OCI-LY1 (cell line): ENCODE measurements around the gene SYNPO2.

ENCODE experiments used
- H2AFZ ChIP-seq: fragments of 200-600 bp; sonication (generic), shearing (Covaris generic); 2 replicates; pipeline ENCODE4 v1.6.0; 2014; ENCODE audit warnings: antibody characterized with exemption, mild to moderate bottlenecking, low read length
- H3F3A ChIP-seq: fragments of 200-600 bp; sonication (generic), shearing (Covaris generic); 2 replicates; pipeline ENCODE4 v1.6.0; 2014; ENCODE audit warnings: mild to moderate bottlenecking, antibody characterized with exemption, low read length, moderate library complexity; ENCODE audit not compliant: insufficient read depth
- H3K27ac ChIP-seq: fragments of 200-600 bp; sonication (generic); 2 replicates; pipeline ENCODE4 v1.5.1; 2014; ENCODE audit warnings: low read length, mixed run types, mild to moderate bottlenecking, low read depth; ENCODE audit not compliant: poor library complexity, severe bottlenecking
- H3K27me3 ChIP-seq: fragments of 200-600 bp; sonication (generic); 2 replicates; pipeline ENCODE4 v1.6.0; 2014; ENCODE audit warnings: antibody characterized with exemption, mild to moderate bottlenecking, low read length, moderate library complexity; ENCODE audit not compliant: insufficient read depth
- H3K36me3 ChIP-seq: fragments of 200-600 bp; sonication (generic); 2 replicates; pipeline ENCODE4 v1.6.1; 2014; ENCODE audit warnings: mild to moderate bottlenecking, antibody characterized with exemption, low read length, moderate library complexity, mixed read lengths; ENCODE audit not compliant: insufficient read depth
- H3K4me1 ChIP-seq: fragments of 200-600 bp; sonication (generic); 2 replicates; pipeline ENCODE4 v1.5.1; 2014; ENCODE audit warnings: mild to moderate bottlenecking, low read length, moderate library complexity; ENCODE audit not compliant: insufficient read depth, severe bottlenecking
- H3K4me2 ChIP-seq: fragments of 200-600 bp; sonication (generic), shearing (Covaris generic); 2 replicates; pipeline ENCODE4 v1.6.1; 2014; ENCODE audit warnings: low read length
- H3K4me3 ChIP-seq: fragments of 200-600 bp; sonication (generic); 2 replicates; pipeline ENCODE4 v1.5.1; 2014; ENCODE audit warnings: low read length, low read depth, mild to moderate bottlenecking, mixed read lengths; ENCODE audit not compliant: poor library complexity, severe bottlenecking
- H3K79me2 ChIP-seq: fragments of 200-600 bp; shearing (Covaris generic); 2 replicates; pipeline ENCODE4 v1.6.1; 2016; ENCODE audit warnings: mixed run types, low read length, mixed read lengths; ENCODE audit not compliant: insufficient read depth
- H3K9ac ChIP-seq: fragments of 200-600 bp; sonication (generic), shearing (Covaris generic); 2 replicates; pipeline ENCODE4 v1.6.1; 2014; ENCODE audit warnings: mild to moderate bottlenecking, low read length, mixed read lengths
- H3K9me2 ChIP-seq: fragments of 200-600 bp; sonication (generic), shearing (Covaris generic); 2 replicates; pipeline ENCODE4 v1.6.1; 2014; ENCODE audit warnings: low read depth, mild to moderate bottlenecking, low read length, mixed read lengths
- H3K9me3 ChIP-seq: fragments of 200-600 bp; shearing (Covaris generic); 2 replicates; pipeline ENCODE4 v1.6.1; 2014; ENCODE audit warnings: low read length, mixed read lengths
- H4K20me1 ChIP-seq: fragments of 200-600 bp; sonication (generic), shearing (Covaris generic); 2 replicates; pipeline ENCODE4 v1.6.0; 2016; ENCODE audit warnings: mild to moderate bottlenecking, low read length; ENCODE audit not compliant: insufficient read depth
- EZH2 ChIP-seq: fragments of 200-600 bp; sonication (generic), shearing (Covaris generic); IDR thresholded peaks from 2 replicates; pipeline ENCODE4 v1.8.0; 2017; ENCODE audit warnings: borderline replicate concordance, mixed run types, mild to moderate bottlenecking, antibody characterized with exemption, low read length, moderate library complexity, mixed read lengths
- TF ChIP-seq, protein P1 (sequence below): fragments of 200-600 bp; sonication (generic), shearing (Covaris generic); IDR thresholded peaks from 2 replicates; pipeline ENCODE4 v1.5.1; 2017; ENCODE audit warnings: mild to moderate bottlenecking, antibody characterized with exemption, low read length, moderate library complexity, mixed read lengths

The SYNPO2 gene

DNA sequence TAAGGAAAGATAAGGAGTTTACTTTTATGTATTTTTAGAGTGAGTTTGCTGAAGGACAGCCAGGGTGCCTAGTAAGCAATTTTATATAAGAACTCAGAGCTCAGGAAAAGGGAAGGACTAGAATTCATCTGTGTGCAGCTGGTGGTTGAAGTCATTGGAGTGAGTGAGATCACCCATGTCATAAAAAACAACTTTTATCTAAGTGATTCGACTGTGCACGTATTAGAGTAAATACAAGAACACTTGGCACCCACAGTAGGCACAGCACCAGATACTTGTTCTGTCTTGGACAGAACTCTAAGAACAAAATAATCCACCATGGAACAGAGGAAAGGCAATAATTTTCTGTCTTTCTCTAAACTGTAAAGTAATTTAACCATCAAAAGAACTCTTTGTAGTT is 31.6 kb downstream of the SYNPO2 start:
- H3K27ac ChIP-seq: no peak overlapping the region
- no peak overlapping the region for H3K4me2 ChIP-seq
- no peaks in the 10 kb centered on the region for H3K36me3 ChIP-seq
- H3K9ac ChIP-seq: no peak overlapping the region
- no peaks in the 10 kb centered on the region for H3K27me3 ChIP-seq
- H3F3A ChIP-seq: no peaks in the 10 kb centered on the region
- no peaks in the 10 kb centered on the region for H3K9me2 ChIP-seq
- no peaks in the 10 kb centered on the region for H3K9me3 ChIP-seq
- H3K4me3 ChIP-seq: no peak overlapping the region
- no peak for TF ChIP-seq EZH2
- TF ChIP-seq, protein P1, sequence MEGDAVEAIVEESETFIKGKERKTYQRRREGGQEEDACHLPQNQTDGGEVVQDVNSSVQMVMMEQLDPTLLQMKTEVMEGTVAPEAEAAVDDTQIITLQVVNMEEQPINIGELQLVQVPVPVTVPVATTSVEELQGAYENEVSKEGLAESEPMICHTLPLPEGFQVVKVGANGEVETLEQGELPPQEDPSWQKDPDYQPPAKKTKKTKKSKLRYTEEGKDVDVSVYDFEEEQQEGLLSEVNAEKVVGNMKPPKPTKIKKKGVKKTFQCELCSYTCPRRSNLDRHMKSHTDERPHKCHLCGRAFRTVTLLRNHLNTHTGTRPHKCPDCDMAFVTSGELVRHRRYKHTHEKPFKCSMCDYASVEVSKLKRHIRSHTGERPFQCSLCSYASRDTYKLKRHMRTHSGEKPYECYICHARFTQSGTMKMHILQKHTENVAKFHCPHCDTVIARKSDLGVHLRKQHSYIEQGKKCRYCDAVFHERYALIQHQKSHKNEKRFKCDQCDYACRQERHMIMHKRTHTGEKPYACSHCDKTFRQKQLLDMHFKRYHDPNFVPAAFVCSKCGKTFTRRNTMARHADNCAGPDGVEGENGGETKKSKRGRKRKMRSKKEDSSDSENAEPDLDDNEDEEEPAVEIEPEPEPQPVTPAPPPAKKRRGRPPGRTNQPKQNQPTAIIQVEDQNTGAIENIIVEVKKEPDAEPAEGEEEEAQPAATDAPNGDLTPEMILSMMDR: no peak
- H4K20me1 ChIP-seq: no peaks in the 10 kb centered on the region
- no peaks in the 10 kb centered on the region for H3K4me1 ChIP-seq
- H3K79me2 ChIP-seq: no peaks in the 10 kb centered on the region
- H2AFZ ChIP-seq: no peak overlapping the region

GRCh38 chr4:118921786-118922185 is 33.1 kb downstream of the SYNPO2 start:
- Histone ChIP-seq H3K27ac (no peak overlapping the region), H2AFZ (no peak overlapping the region), H3K27me3 (no peaks in the 10 kb centered on the region), H3K9me3 (no peaks in the 10 kb centered on the region), H3K4me2 (no peak overlapping the region), H3K79me2 (no peaks in the 10 kb centered on the region), H3K4me1 (no peaks in the 10 kb centered on the region), H3F3A (no peaks in the 10 kb centered on the region), H3K36me3 (no peaks in the 10 kb centered on the region), H3K9ac (no peak overlapping the region), H3K9me2 (no peaks in the 10 kb centered on the region), H3K4me3 (no peak overlapping the region), H4K20me1 (no peaks in the 10 kb centered on the region)
- TF ChIP-seq EZH2: no peak
- TF ChIP-seq, protein P1: no peak

DNA sequence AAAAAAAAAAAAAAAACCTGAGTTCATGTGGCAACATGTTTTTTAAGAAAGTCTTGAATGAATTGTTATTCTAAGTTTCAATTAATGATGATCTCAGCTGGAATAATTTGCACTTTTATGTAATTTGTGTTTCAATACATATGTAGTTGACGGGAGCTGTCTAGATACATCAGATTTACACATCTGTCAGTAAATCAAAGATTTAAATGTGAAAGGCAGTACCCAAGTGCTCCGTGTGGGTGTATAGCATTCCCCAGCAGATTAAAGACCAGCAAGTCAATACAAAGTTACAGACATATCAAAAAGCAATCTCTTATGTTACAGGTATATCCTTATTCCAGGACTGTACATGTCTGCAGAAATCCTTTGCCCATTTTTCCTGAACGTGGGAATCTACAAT is 35.2 kb downstream of the SYNPO2 start:
- Histone ChIP-seq H3K79me2 (no peaks in the 10 kb centered on the region), H3K4me3 (no peak overlapping the region), H3K9me3 (no peaks in the 10 kb centered on the region), H2AFZ (no peak overlapping the region), H3K36me3 (no peaks in the 10 kb centered on the region), H3K27me3 (no peaks in the 10 kb centered on the region), H3K27ac (no peak overlapping the region), H3K9me2 (no peaks in the 10 kb centered on the region), H3K4me2 (no peak overlapping the region), H4K20me1 (no peaks in the 10 kb centered on the region), H3F3A (no peaks in the 10 kb centered on the region), H3K9ac (no peak overlapping the region), H3K4me1 (no peaks in the 10 kb centered on the region)
- TF ChIP-seq EZH2: no peak
- TF ChIP-seq, protein P1: no peak
